A673 (cell line): ENCODE measurements around the gene RAB22A. TPM values are rescaled to one million over a fixed set of nuclear protein-coding genes. Genes with fewer than 3 reads are reported as not detected.

Source experiments
- BruUV-seq: library from RNA; stranded (reverse); fragments of 400-500 nt; replicated peaks from 2 replicates; lab custom pipeline; 2021; lab: Mats Ljungman, UMichigan
- CTCF ChIA-PET: fragments of 300-600 bp; sonication (Branson Sonifier 250); formaldehyde crosslinking; loops from one replicate; lab custom pipeline; 2022; ENCODE audit warnings: antibody characterized with exemption; lab: Charles Lee
- POLR2A ChIA-PET: fragments of 300-600 bp; sonication (Branson Sonifier 250); formaldehyde crosslinking; loops from one replicate; lab custom pipeline; 2022; ENCODE audit warnings: antibody characterized with exemption; ENCODE audit not compliant: low non-redundant PET; lab: Charles Lee
- DNase-seq: peaks from one replicate; pipeline ENCODE4 v3.0.0-alpha.2; 2015; ENCODE audit warnings: low spot score
- H3K27ac ChIP-seq: fragments of 200-600 bp; sonication (generic); 2 replicates; pipeline ENCODE4 v1.5.1; 2016; ENCODE audit warnings: mixed run types, low read depth, mild to moderate bottlenecking, mixed read lengths, antibody characterized with exemption, low read length; ENCODE audit not compliant: poor library complexity, severe bottlenecking
- H3K27me3 ChIP-seq: fragments of 200-600 bp; sonication (generic); replicated peaks from 2 replicates; pipeline ENCODE4 v1.6.1; 2017; ENCODE audit warnings: mixed run types, low read depth, mild to moderate bottlenecking, mixed read lengths, antibody characterized with exemption, low read length; ENCODE audit not compliant: insufficient read depth, poor library complexity
- H3K36me3 ChIP-seq: fragments of 200-600 bp; sonication (generic); 2 replicates; pipeline ENCODE4 v1.6.1; 2016; ENCODE audit warnings: mixed run types, mild to moderate bottlenecking, mixed read lengths, antibody characterized with exemption, low read length; ENCODE audit not compliant: insufficient read depth, poor library complexity, severe bottlenecking
- H3K4me1 ChIP-seq: fragments of 200-600 bp; sonication (generic); 2 replicates; pipeline ENCODE4 v1.6.1; 2017; ENCODE audit warnings: mixed run types, mild to moderate bottlenecking, mixed read lengths, antibody characterized with exemption, low read length; ENCODE audit not compliant: insufficient read depth, poor library complexity, severe bottlenecking
- H3K4me3 ChIP-seq: fragments of 200-600 bp; sonication (generic); 2 replicates; pipeline ENCODE4 v1.5.1; 2016; ENCODE audit warnings: low read depth, mixed run types, mild to moderate bottlenecking, mixed read lengths, low read length; ENCODE audit not compliant: poor library complexity, severe bottlenecking
- H3K9me3 ChIP-seq: fragments of 200-600 bp; sonication (generic); 2 replicates; pipeline ENCODE4 v1.6.1; 2016; ENCODE audit warnings: mixed run types, low read depth, mild to moderate bottlenecking, mixed read lengths, antibody characterized with exemption, low read length; ENCODE audit not compliant: poor library complexity, severe bottlenecking
- EZH2 ChIP-seq: fragments of 200-600 bp; sonication (generic); IDR thresholded peaks from 2 replicates; pipeline ENCODE4 v1.6.1; 2017; ENCODE audit warnings: borderline replicate concordance, low read depth, mild to moderate bottlenecking, mixed read lengths, antibody characterized with exemption, low read length; ENCODE audit not compliant: poor library complexity, severe bottlenecking
- intact Hi-C: fragments of 100-400 bp; cut with micrococcal nuclease; formaldehyde crosslinking; loops from one replicate; pipeline ENCODE4 v1.10.0; 2022; ENCODE audit not compliant: unreplicated experiment
- total RNA-seq: library from RNA; stranded (reverse); gene quantifications from 2 replicates; pipeline ENCODE4 v1.2.3, GENCODE V29; 2021
- TF ChIP-seq, protein P1 (sequence below): fragments of 300-800, 200-600 bp; sonication (generic); conservative IDR thresholded peaks from 2 replicates; pipeline ENCODE4 v1.5.1; 2017; ENCODE audit warnings: low read depth, mild to moderate bottlenecking, antibody characterized with exemption, low read length, moderate library complexity, mixed read lengths

The RAB22A gene
- total RNA-seq, 1 experiment from 2014 or later = 14.6 TPM

DNA sequence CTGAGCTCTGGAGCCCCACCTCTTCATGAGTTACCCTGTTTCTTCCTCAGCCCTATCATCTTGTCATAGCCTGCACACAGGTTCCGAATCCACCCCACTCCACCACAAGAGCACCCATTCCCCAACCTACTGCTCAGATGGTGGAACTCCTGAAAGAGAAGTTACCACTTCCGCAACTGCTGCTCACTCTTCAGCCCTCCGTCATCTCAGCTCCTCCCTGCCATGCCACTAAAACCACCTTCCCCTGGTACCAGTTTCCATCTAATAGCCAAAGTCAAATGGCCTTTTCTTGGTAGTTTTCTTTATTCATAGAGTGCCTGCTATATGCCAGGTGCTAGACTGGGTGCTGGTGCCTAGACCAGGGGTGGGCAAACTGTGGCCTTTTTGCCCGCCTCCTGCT lies 3.9 kb downstream of the RAB22A start:
- Histone ChIP-seq H3K4me1 (peaks cover 11% of the 10 kb centered on the region), H3K4me3 (no peak overlapping the region), H3K27me3 (no peaks in the 10 kb centered on the region), H3K27ac (no peak overlapping the region), H3K9me3 (no peaks in the 10 kb centered on the region), H3K36me3 (peaks cover 21% of the 10 kb centered on the region)
- intact Hi-C loops = no loop called here
- TF ChIP-seq, protein P1, sequence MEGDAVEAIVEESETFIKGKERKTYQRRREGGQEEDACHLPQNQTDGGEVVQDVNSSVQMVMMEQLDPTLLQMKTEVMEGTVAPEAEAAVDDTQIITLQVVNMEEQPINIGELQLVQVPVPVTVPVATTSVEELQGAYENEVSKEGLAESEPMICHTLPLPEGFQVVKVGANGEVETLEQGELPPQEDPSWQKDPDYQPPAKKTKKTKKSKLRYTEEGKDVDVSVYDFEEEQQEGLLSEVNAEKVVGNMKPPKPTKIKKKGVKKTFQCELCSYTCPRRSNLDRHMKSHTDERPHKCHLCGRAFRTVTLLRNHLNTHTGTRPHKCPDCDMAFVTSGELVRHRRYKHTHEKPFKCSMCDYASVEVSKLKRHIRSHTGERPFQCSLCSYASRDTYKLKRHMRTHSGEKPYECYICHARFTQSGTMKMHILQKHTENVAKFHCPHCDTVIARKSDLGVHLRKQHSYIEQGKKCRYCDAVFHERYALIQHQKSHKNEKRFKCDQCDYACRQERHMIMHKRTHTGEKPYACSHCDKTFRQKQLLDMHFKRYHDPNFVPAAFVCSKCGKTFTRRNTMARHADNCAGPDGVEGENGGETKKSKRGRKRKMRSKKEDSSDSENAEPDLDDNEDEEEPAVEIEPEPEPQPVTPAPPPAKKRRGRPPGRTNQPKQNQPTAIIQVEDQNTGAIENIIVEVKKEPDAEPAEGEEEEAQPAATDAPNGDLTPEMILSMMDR = no peak
- ChIA-PET POLR2A (no interaction called here), CTCF (no interaction called here)
- no TSS peak for BruUV-seq
- DNase-seq = no peak

DNA sequence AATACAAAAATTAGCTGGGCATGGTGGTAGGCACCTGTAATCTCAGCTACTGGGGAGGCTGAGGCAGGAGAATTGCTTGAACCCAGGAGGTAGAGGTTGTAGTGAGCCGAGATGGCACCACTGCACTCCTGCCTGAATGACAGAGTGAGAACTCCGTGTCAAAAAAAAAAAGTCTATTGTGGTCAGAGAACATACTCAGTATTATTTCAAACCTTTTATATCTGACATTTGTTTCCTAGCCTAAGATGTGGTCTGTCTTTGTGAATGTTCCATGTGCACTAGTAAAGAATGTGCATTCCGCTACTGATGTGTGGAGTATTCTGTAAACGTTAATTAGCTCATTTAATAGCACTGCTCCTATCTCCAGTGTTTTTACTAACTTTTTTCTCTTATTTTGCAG lies 11.7 kb downstream of the RAB22A start:
- intact Hi-C loops = loop anchor here (10.0 kb wide), 1 partner anchor 124 kb away; no protein-coding TSS in a partner anchor
- no peak for DNase-seq
- no TSS peak for BruUV-seq
- TF ChIP-seq, protein P1 = no peak
- TF ChIP-seq EZH2 = no peak
- Histone ChIP-seq H3K36me3 (peaks cover 9% of the 10 kb centered on the region), H3K4me3 (no peak overlapping the region), H3K27me3 (no peaks in the 10 kb centered on the region), H3K27ac (no peak overlapping the region), H3K9me3 (no peaks in the 10 kb centered on the region), H3K4me1 (no peaks in the 10 kb centered on the region)
- CTCF ChIA-PET = interaction anchor here (0.9 kb wide), 1 partner anchor 126 kb away, joined by 3 read pairs; no protein-coding TSS in a partner anchor
- POLR2A ChIA-PET = no interaction called here

DNA sequence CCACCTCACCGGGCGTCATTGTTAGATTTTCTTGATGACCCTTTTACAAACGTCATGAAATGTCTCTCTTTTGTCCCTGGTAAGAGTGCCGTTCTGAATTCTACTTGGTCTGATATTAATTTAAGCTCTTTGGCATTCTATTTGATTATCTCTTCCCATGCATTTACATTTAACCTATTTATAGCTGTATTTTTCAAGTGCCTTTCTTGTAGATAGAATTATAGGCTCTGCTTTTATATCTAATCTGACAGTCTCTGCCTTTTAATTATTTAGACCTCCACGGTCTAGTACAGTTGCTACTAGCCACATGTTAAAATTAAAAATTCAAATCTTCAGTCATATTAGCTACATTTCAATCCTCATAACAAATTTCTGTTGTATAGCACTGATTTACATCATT lies 12.6 kb downstream of the RAB22A start:
- Histone ChIP-seq H3K27me3 (no peaks in the 10 kb centered on the region), H3K9me3 (no peaks in the 10 kb centered on the region), H3K4me3 (no peak overlapping the region), H3K27ac (no peak overlapping the region), H3K36me3 (peaks cover 4% of the 10 kb centered on the region), H3K4me1 (no peaks in the 10 kb centered on the region)
- no TSS peak for BruUV-seq
- DNase-seq = no peak
- ChIA-PET POLR2A (no interaction called here), CTCF (no interaction called here)
- no peak for TF ChIP-seq EZH2
- TF ChIP-seq, protein P1 = no peak
- intact Hi-C loops = loop anchor here (10.0 kb wide), 1 partner anchor 123 kb away; no protein-coding TSS in a partner anchor
